Psoas muscle (tissue), 8 donors: ENCODE results near the gene RAB11FIP2. TPM values are rescaled to one million over a fixed set of nuclear protein-coding genes. Genes with fewer than 3 reads are reported as not detected.

Experiments
- ATAC-seq, 4 donors: fragments of 200-7000 bp; cut with Tn5 transposase; one replicate each; pipeline ENCODE4 v1.9.1; 2020; ENCODE audit warnings: moderate library complexity in 3 of 4, mild to moderate bottlenecking in 2 of 4
- DNase-seq, 2 donors: peaks; one replicate each; pipeline ENCODE4 v3.0.0-alpha.2; 2020
- H3K27ac ChIP-seq: fragments of 200-600 bp; one replicate; pipeline ENCODE4 v1.8.0; 2022
- H3K27me3 ChIP-seq, 3 donors: fragments of 200-600 bp in 1 of 3; one replicate each; pipeline versions ENCODE4 v1.6.1 to v1.8.0; 2013 to 2022; ENCODE audit warnings: low read length in 2 of 3, mild to moderate bottlenecking in 2 of 3, moderate library complexity in 1 of 3; ENCODE audit not compliant: insufficient read depth in 3 of 3
- H3K36me3 ChIP-seq, 2 donors: fragments of 200-600 bp in 1 of 2; one replicate each; pipeline versions ENCODE4 v1.6.1 to v1.8.0; 2013 to 2022; ENCODE audit warnings: low read depth in 1 of 2, mild to moderate bottlenecking in 1 of 2, moderate library complexity in 1 of 2; ENCODE audit not compliant: insufficient read depth in 1 of 2
- H3K4me1 ChIP-seq: fragments of 200-600 bp; one replicate; pipeline ENCODE4 v1.8.0; 2022
- H3K4me3 ChIP-seq: fragments of 200-600 bp; one replicate; pipeline ENCODE4 v1.8.0; 2022; ENCODE audit warnings: mild to moderate bottlenecking
- H3K9me3 ChIP-seq: fragments of 200-600 bp; one replicate; pipeline ENCODE4 v1.8.0; 2022
- CTCF ChIP-seq: fragments of 200-600 bp; IDR thresholded peaks from one replicate; pipeline ENCODE4 v1.8.0; 2022; ENCODE audit warnings: antibody characterized with exemption
- WGBS, 3 donors: extraction: QIAGEN DNeasy Blood & Tissue Kit; methylation state at CpG; one replicate each; pipeline versions ENCODE4 v1.1.6 to v1.1.7; 2013; 5-methylcytosine and 5-hydroxymethylcytosine counted together
- intact Hi-C, 2 donors: fragments of 100-400 bp; cut with DNase I; formaldehyde crosslinking; loops; one replicate each; pipeline versions ENCODE4 v1.11.0 to v1.14.2; 2022
- polyA plus RNA-seq, 3 donors: library from polyadenylated mRNA; stranded (reverse); fragments of 200-250 nt; gene quantifications; one replicate each; pipeline ENCODE4 v1.2.3, GENCODE V29; 2013
- total RNA-seq, 4 donors: library from RNA; stranded (reverse); fragmentation: NEBNext Ultra II Directional in 2 of 4; extraction: Animal tissue kit (Norgen Biotek cat#: 25700) in 2 of 4; gene quantifications; one replicate each; pipeline versions ENCODE4 v1.2.1 to v1.2.4, GENCODE V29; 2021 to 2023
- donor health status: healthy with polysubstance abuse.
- donor health status: DM: no; HTN: no; CAD: no; lungs with moderate emphysema.
- donor health status: Bipolar disorder and iron deficiency.
- donor health status: healthy.
- donor health status: DM: yes; HTN: yes; CAD: no.
- donor health status: DM: no; HTN: no; CAD: no.
- donor health status: DM: no; HTN: no; CAD: no.
- donor health status: DM: yes; HTN: yes; CAD: no.

Gene RAB11FIP2
- total and polyA plus RNA-seq, 7 donors = 3.1 to 13.6 (median 10.4) TPM

- TF ChIP-seq CTCF = no peak
- 38 to 47% (median 38%) methylated on average over 2 of the region's 2 CpGs for WGBS, 3 donors
- ATAC-seq = no peak
- intact Hi-C loops = no loop called here
- Histone ChIP-seq H3K4me1 (peaks cover 46% of the 10 kb centered on the region), H3K4me3 (no peak overlapping the region), H3K36me3 (peaks cover 0 to 16% of the 10 kb centered on the region in 2 donors), H3K9me3 (no peaks in the 10 kb centered on the region), H3K27ac (no peak overlapping the region), H3K27me3 (no peaks in the 10 kb centered on the region)
- no peak for DNase-seq
These were observed 5.4 kb downstream of the RAB11FIP2 start for GRCh38 chr10:118041316-118041715.

DNA sequence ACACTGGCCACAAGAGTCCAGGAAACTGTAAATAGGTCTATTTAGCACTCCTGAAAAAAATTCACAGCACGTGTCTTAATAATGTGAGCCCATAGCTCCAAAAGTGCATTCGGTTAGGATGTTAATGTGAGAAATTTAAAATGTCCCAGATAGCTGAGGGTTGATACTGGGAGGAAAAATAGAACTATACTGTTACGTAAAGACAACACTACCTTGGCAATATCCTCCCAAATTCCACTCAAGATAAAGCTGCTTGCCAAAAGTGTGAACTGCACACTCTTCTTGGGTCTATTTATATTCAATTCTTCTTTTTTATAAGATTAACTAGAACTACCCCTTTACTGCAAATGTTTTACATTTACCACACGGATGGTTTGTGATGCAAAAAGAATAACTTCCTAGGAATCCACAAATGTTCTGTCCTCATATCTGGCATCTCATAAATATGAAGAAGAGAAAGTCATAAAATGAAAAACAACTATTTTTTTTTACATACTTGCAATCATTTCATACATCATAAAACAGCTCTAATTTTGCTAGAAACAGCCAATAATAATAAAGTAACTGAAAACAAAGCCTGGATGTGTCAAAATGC is 10.4 kb downstream of the RAB11FIP2 start:
- intact Hi-C loops = no loop called here
- no peak for TF ChIP-seq CTCF
- Histone ChIP-seq H3K27ac (no peak overlapping the region), H3K27me3 (no peaks in the 10 kb centered on the region), H3K4me3 (no peak overlapping the region), H3K4me1 (peaks cover 7% of the 10 kb centered on the region), H3K36me3 (peaks cover 0 to 32% of the 10 kb centered on the region in 2 donors), H3K9me3 (no peaks in the 10 kb centered on the region)
- no peak for ATAC-seq
- DNase-seq = no peak
- WGBS, 3 donors = 63 to 77% (median 69%) methylated on average over 4 of the region's 4 CpGs

DNA sequence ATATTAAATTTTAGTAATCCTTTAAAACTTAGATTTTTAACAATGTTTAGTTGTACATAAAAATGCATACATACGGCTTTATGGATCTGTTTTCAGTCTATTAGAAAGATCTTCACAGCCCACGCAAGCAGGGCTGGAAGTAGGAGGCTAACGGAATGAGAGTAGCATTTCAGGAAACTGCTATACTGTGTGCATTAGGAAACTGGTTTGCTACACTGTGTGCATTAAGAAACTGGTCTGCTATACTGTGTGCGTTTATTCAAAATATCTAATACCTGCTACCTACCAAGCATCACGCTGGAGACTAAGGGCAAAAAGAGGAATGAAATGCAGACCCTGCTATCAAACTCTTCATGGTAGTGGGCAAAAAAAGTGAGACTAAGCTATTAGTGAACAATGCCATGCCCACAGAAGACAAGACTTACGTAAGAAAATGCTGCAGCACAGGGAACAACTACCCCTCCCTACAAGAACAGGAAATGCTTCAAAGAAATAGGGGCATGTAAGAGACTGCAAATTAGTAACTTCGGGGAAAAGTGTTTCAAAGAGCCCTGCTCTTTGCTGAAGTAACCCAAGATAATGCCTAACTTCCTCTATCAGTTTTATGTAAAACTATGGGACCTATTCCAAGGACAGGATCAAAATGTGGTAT is 11.3 kb downstream of the RAB11FIP2 start:
- no peak for DNase-seq
- no peak overlapping the region for H3K4me3 ChIP-seq
- WGBS, 3 donors = 84 to 88% (median 86%) methylated on average over 7 of the region's 7 CpGs
- intact Hi-C loops = no loop called here
- H3K9me3 ChIP-seq = no peaks in the 10 kb centered on the region
- TF ChIP-seq CTCF = no peak
- ATAC-seq = no peak
- H3K4me1 ChIP-seq = no peaks in the 10 kb centered on the region
- H3K27me3 ChIP-seq = no peaks in the 10 kb centered on the region
- H3K36me3 ChIP-seq = peaks cover 0 to 32% of the 10 kb centered on the region in 2 donors
- H3K27ac ChIP-seq = no peak overlapping the region

DNA sequence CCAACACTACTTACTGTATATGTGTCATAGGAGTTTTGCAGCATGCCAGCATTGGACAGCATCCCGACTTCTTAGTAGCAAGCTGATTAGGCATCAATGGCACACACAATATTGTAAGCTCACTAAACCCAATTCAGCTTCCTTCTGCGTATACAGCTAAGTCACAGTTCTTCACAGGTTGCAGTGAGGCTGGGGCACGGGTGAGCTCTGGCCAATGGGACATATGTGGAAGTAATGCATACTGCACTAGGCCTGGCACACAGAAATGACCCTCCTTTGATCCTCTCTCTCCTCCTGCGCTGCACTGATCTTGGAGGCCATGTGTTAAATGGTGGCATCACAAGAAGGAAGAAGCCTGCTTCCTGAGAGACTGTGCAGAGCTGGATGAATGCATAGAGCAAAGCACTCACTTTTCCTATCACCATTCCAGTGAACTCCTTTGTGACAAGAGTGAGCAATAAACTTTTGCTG is 11.9 kb downstream of the RAB11FIP2 start:
- no peak for TF ChIP-seq CTCF
- WGBS, 3 donors = 85 to 89% (median 87%) methylated on average over 4 of the region's 4 CpGs
- no peak overlapping the region for H3K4me3 ChIP-seq
- H3K9me3 ChIP-seq = no peaks in the 10 kb centered on the region
- intact Hi-C loops = no loop called here
- H3K4me1 ChIP-seq = no peaks in the 10 kb centered on the region
- no peaks in the 10 kb centered on the region for H3K27me3 ChIP-seq
- ATAC-seq (no peak), DNase-seq (no peak)
- H3K27ac ChIP-seq = no peak overlapping the region
- peaks cover 0 to 32% of the 10 kb centered on the region in 2 donors for H3K36me3 ChIP-seq
